Omental fat pad (tissue), 4 donors: ENCODE data around the gene SPACDR. TPM values are rescaled to one million over a fixed set of nuclear protein-coding genes. Genes with fewer than 3 reads are reported as not detected.
"Not testable (repeated sequence)": the region's sequence is repeated elsewhere in the genome, so short reads cannot be mapped to it uniquely, and the experiment has no call there.

Experiments used
- ATAC-seq: fragments of 150-250 bp; one replicate; pipeline ENCODE4 v1.9.1; 2016; ENCODE audit warnings: mild to moderate bottlenecking, moderate library complexity; ENCODE audit not compliant: low FRiP score
- DNase-seq: peaks from one replicate; pipeline ENCODE4 v3.0.0-alpha.2; 2019; ENCODE audit warnings: low spot score
- total RNA-seq, 4 donors: library from RNA; depleted of rRNA; stranded (reverse); fragments of >200 nt; gene quantifications; one replicate each; pipeline ENCODE4 v1.1.0, GENCODE V29; 2016
- TF ChIP-seq, protein P1 (sequence below), 3 donors: fragments of 450-650 bp; IDR thresholded peaks; one replicate each; pipeline ENCODE4 v1.5.1; 2016 to 2017; ENCODE audit warnings: antibody characterized with exemption in 3 of 3, mild to moderate bottlenecking in 3 of 3, moderate library complexity in 2 of 3

Gene SPACDR, protein sequence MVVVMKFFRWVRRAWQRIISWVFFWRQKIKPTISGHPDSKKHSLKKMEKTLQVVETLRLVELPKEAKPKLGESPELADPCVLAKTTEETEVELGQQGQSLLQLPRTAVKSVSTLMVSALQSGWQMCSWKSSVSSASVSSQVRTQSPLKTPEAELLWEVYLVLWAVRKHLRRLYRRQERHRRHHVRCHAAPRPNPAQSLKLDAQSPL
- total RNA-seq, result 1 to 10 TPM in 1 of 4 donors, under 1 TPM in 1, not detected in 2; 0.84 to 1.3 TPM

DNA sequence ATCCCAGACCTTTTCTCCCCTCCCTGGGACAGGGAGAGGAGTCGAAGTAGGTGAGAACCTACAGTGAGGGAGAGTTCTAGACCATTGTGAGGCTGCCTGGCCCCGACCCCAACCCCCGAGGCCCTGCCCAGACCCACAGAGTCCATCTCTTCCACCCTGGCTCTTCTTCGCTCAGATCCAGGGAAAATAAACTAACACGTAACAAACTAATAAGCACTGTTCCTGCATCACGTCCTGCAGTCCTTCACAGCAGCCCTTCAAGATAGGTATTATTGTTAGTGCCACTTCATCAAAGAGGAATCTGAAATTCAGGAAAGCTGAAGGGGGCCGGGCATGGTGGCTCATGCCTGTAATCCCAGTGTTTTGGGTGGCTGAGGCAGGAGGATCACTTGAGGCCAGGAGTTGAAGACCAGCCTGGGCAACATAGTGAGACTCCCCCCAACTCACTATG lies at the start of gene SPACDR:
SPACDR (minus strand) TSS at position 51 of the 451 bp plus-strand sequence. CDS start 235 bp downstream, outside the sequence.
- ATAC-seq, result no peak
- TF ChIP-seq, protein P1, sequence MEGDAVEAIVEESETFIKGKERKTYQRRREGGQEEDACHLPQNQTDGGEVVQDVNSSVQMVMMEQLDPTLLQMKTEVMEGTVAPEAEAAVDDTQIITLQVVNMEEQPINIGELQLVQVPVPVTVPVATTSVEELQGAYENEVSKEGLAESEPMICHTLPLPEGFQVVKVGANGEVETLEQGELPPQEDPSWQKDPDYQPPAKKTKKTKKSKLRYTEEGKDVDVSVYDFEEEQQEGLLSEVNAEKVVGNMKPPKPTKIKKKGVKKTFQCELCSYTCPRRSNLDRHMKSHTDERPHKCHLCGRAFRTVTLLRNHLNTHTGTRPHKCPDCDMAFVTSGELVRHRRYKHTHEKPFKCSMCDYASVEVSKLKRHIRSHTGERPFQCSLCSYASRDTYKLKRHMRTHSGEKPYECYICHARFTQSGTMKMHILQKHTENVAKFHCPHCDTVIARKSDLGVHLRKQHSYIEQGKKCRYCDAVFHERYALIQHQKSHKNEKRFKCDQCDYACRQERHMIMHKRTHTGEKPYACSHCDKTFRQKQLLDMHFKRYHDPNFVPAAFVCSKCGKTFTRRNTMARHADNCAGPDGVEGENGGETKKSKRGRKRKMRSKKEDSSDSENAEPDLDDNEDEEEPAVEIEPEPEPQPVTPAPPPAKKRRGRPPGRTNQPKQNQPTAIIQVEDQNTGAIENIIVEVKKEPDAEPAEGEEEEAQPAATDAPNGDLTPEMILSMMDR (IDR thresholded peaks at IDR 0.05), result no peak
- DNase-seq, result no peak

GRCh38 chr7:100513212-100513810 lies 49.3 kb upstream of the SPACDR start:
- TF ChIP-seq, protein P1 (IDR thresholded peaks at IDR 0.05), result no peak
- ATAC-seq (no peak), DNase-seq (no peak)

- DNase-seq (no peak), ATAC-seq (no peak)
- TF ChIP-seq, protein P1 (IDR thresholded peaks at IDR 0.05), result no peak
These were observed 46.6 kb upstream of the SPACDR start for GRCh38 chr7:100510437-100511239.

- DNase-seq, result no peak
- TF ChIP-seq, protein P1 (IDR thresholded peaks at IDR 0.05), result no peak
- ATAC-seq, result peak; percentile 57
These were observed 45.2 kb upstream of the SPACDR start for GRCh38 chr7:100509231-100509630.

DNA sequence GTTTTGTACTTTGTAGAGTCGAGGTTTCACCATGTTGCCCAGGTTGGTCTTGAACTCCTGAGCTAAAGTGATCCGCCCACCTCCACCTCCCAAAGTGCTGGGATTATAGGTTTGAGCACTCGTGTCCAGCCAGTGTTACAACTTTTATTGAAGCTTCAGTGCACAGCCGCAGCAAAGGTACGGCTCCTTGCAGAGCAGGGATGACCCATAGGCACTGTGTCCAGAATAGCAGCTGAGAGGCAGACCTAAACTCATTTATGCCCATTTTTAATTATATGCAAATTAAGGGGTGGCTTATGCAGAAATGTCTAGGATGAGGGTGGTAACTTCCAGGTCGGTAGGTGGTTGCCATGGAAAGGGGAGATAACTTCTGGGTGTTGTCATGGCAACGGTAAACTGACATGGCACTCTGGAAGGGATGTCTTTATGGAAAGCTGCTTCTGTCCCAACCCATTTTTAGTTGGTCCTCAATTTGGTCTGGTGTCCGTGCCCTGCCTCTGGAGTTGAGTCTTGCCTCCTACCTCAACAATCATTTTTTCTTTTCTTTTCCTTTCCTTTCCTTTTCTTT lies 42.4 kb upstream of the SPACDR start:
- TF ChIP-seq, protein P1 (IDR thresholded peaks at IDR 0.05), result no peak
- ATAC-seq (no peak), DNase-seq (no peak)

GRCh38 chr7:100504887-100505611 lies 41.0 kb upstream of the SPACDR start:
- ATAC-seq, result no peak
- DNase-seq, result no peak
- TF ChIP-seq, protein P1 (IDR thresholded peaks at IDR 0.05), result no peak

DNA sequence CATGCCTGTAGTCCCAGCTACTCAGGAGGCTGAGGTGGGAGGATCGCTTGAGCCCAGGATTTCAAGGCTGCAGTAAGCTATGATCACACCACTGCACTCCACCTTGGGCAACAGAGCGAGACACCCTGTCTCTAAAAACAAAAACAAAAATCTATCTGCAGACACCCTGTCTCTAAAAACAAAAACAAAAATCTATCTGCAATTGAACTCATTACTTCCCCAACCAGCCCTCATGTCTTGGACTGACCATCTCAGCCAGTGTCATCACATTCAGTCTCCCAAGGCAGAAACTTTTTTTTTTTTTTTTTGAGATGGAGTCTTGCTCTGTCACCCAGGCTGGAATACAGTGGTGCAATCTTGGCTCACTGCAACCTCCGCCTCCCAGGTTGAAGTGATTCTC lies 40.0 kb upstream of the SPACDR start:
- ATAC-seq, DNase-seq: not testable (repeated sequence)

- not testable (repeated sequence) for ATAC-seq, DNase-seq
These were observed 36.7 kb upstream of the SPACDR start for GRCh38 chr7:100500743-100501142.
